Dendritic cell treated with granulocyte-macrophage colony-stimulating factor and Interleukin-4, amounts not matched to agents 40 ng/mL and 50 ng/mL, for 4 days (primary cell): Measurements from ENCODE around the gene SCAI.
"Not testable (repeated sequence)": the region's sequence is repeated elsewhere in the genome, so short reads cannot be mapped to it uniquely, and the experiment has no call there.

Experiments
- H3K27ac Mint-ChIP-seq: one replicate; pipeline ENCODE4 v1.8.0; 2022; ENCODE audit warnings: mild to moderate bottlenecking, mixed read lengths
- H3K27me3 Mint-ChIP-seq: one replicate; pipeline ENCODE4 v1.8.0; 2022; ENCODE audit warnings: mild to moderate bottlenecking, mixed read lengths
- H3K36me3 Mint-ChIP-seq: one replicate; pipeline ENCODE4 v1.8.0; 2022; ENCODE audit warnings: low read depth, mixed read lengths
- H3K4me1 Mint-ChIP-seq: one replicate; pipeline ENCODE4 v1.8.0; 2022; ENCODE audit warnings: low read depth, mixed read lengths
- H3K4me3 Mint-ChIP-seq: one replicate; pipeline ENCODE4 v1.8.0; 2022; ENCODE audit warnings: mild to moderate bottlenecking, moderate library complexity, mixed read lengths
- H3K9me3 Mint-ChIP-seq: one replicate; pipeline ENCODE4 v1.8.0; 2022; ENCODE audit warnings: mixed read lengths
- intact Hi-C: fragments of 100-400 bp; cut with micrococcal nuclease; formaldehyde crosslinking; loops from one replicate; pipeline ENCODE4 v1.15.0; 2022

SCAI gene

DNA sequence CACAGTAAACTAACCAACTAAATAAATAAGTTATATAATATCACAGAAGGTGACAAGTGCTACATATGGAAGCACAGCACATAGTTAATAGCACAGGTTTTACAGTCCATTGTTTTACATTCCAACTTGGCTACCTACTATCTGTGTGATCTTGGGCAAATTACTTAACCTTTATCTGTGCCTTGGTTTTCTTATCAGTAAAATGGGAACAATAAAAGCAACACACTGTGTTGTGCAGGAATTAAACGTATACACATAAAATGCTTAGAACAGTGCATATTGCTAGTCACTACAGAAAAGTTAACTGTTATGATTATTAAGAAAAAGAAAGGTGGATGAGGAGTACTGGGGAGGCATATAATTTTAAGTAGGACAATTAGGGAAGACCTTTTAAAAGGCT is 159.6 kb downstream of the SCAI start:
- Mint-ChIP-seq H3K27ac (no peak overlapping the region), H3K36me3 (peaks cover 10% of the 10 kb centered on the region), H3K4me3 (no peak overlapping the region), H3K4me1 (peaks cover 4% of the 10 kb centered on the region), H3K9me3 (no peaks in the 10 kb centered on the region), H3K27me3 (no peaks in the 10 kb centered on the region)
- intact Hi-C loops: no loop called here

DNA sequence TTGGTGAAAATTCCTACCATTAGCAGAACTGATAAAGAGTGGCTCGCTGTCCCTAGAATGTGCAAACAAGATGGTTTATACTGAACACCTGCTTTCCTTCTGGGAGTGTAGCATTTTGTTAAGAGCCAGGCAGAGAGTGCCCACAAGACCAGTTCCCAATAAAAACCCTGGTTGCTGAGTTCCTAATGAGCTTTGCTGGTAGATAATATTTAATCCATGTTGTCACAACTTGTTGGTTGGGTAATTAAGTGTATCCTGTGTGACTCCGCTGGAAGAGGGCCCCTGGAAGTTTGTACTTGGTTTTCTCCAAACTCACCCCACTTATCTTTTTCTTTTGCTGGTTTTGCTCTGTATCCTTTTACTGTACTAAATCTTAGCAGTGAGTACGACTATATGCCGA is 162.9 kb downstream of the SCAI start:
- intact Hi-C loops: no loop called here

DNA sequence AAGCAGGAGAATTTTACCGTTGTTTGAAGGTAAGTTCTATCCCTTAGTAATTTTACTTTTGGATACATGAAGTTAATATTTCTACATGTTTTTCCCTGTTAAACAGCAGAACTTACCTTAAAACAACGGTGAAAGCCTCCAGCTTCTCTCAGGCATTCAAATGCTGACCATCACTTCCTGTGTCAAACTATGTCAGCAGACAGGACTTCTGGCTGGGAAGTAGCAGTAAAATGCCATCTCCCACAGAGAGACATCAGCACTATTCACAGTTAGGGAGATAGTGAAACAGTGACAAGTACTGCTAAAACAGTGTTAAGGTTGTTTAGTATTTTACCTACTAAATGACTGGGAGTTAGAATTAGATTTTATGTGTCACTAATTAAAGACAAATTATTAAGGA is 168.2 kb downstream of the SCAI start:
- Mint-ChIP-seq H3K27ac (no peak overlapping the region), H3K9me3 (no peaks in the 10 kb centered on the region), H3K4me3 (no peak overlapping the region)

More for the DNA sequence above, 162.9 kb downstream of the SCAI start:
- Mint-ChIP-seq H3K4me1 (no peaks in the 10 kb centered on the region), H3K27ac (no peak overlapping the region), H3K36me3 (peaks cover 10% of the 10 kb centered on the region), H3K4me3 (no peak overlapping the region), H3K9me3 (no peaks in the 10 kb centered on the region), H3K27me3 (no peaks in the 10 kb centered on the region)

DNA sequence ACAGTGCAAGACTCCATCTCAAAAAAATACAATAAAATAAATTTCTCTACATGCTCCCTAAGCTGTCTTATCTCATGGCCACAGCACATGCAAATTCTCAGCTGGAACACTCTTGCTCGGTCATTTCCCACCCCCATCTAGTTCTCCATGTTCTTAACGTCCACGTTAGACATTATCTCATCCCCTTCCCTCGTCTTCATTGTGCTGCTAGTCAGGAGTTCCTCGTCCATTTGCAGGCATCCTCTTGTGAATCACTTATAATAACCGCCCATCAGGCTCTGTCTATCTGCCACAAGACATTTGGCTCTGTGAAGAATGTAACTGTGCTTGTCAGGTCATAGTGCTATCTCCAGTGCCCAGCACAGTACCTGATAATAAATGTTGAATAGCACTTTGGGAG is 169.5 kb downstream of the SCAI start:
- Mint-ChIP-seq H3K9me3 (no peaks in the 10 kb centered on the region), H3K27me3 (no peaks in the 10 kb centered on the region), H3K4me3 (no peak overlapping the region), H3K27ac (no peak overlapping the region), H3K36me3 (peaks cover 20% of the 10 kb centered on the region), H3K4me1 (peaks cover 5% of the 10 kb centered on the region)
- intact Hi-C loops: no loop called here

More for the DNA sequence above, 168.2 kb downstream of the SCAI start:
- Mint-ChIP-seq H3K36me3 (peaks cover 20% of the 10 kb centered on the region), H3K4me1 (no peaks in the 10 kb centered on the region), H3K27me3 (no peaks in the 10 kb centered on the region)
- intact Hi-C loops: no loop called here

DNA sequence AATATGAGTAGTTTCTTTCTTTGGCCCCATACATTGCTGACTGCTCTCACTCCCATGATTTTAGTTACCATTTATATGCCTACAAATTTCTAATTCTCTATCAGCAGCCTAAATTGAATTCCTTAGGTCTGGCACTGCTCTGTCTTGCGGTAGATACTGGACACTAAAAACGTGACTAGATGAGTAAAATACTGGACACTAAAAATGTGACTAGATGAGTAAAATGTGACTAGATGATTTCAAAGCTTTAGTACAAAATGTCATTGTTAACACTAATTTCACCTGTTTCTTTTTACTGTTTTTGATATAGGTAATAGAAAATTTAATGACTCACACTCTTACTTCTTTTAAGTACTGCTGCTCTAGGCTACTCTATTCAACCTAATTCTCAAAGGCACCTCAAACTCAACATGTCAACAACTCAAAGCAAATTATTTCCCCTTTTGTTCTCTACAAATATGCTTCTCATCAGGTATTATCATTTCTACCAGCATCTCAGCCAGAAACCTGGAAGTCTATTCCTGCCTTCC is 171.0 kb downstream of the SCAI start:
- no peaks in the 10 kb centered on the region for H3K27me3 Mint-ChIP-seq
- intact Hi-C loops: no loop called here
- H3K27ac Mint-ChIP-seq: no peak overlapping the region
- no peak overlapping the region for H3K4me3 Mint-ChIP-seq
- peaks cover 8% of the 10 kb centered on the region for H3K4me1 Mint-ChIP-seq
- peaks cover 20% of the 10 kb centered on the region for H3K36me3 Mint-ChIP-seq
- H3K9me3 Mint-ChIP-seq: no peaks in the 10 kb centered on the region

DNA sequence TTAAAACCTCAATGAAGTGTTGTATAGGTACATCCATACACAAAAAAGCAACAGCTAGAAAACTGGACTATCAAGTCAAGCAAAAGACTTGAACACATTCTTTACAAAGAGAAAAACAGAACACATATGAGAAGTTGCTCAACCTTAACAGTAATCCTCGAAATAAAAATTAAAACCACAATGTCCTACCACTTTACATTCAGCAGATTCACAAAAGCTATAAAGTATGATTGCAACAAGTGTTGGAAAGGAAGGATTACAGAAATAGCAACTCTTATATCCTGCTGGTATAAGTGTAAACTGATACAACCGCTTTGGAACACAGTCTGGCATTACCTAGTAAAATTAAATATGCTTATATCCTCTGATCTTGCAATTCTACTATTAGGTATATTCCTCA is 173.9 kb downstream of the SCAI start:
- H3K4me3 Mint-ChIP-seq: no peak overlapping the region
- peaks cover 24% of the 10 kb centered on the region for H3K4me1 Mint-ChIP-seq
- H3K27ac Mint-ChIP-seq: no peak overlapping the region
- intact Hi-C loops: no loop called here
- no peaks in the 10 kb centered on the region for H3K27me3 Mint-ChIP-seq
- no peaks in the 10 kb centered on the region for H3K9me3 Mint-ChIP-seq
- peaks cover 20% of the 10 kb centered on the region for H3K36me3 Mint-ChIP-seq

DNA sequence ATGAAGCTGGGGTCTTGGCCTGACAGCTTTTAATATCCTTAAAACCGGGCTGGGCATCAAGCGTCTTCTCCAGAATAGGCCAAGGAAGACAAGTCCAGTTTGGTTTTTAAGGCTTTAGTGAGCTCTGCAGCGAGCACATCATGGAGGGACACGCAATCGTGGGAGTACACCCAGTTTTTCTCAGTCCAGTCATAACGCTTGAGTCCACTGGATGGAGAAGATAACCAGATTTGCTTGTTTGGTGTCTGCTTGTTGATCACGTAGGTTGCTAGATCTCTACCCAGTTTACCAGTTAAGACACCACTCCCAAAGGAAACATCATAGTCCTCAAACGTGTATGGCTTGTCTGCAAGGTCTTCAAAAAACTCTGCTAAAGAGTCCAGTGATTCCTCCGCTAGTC is 175.1 kb downstream of the SCAI start:
- intact Hi-C loops: no loop called here
- H3K4me3 Mint-ChIP-seq: no peak overlapping the region
- H3K9me3 Mint-ChIP-seq: no peaks in the 10 kb centered on the region
- H3K36me3 Mint-ChIP-seq: peaks cover 8% of the 10 kb centered on the region
- H3K27ac Mint-ChIP-seq: no peak overlapping the region
- H3K27me3 Mint-ChIP-seq: no peaks in the 10 kb centered on the region
- peaks cover 34% of the 10 kb centered on the region for H3K4me1 Mint-ChIP-seq

DNA sequence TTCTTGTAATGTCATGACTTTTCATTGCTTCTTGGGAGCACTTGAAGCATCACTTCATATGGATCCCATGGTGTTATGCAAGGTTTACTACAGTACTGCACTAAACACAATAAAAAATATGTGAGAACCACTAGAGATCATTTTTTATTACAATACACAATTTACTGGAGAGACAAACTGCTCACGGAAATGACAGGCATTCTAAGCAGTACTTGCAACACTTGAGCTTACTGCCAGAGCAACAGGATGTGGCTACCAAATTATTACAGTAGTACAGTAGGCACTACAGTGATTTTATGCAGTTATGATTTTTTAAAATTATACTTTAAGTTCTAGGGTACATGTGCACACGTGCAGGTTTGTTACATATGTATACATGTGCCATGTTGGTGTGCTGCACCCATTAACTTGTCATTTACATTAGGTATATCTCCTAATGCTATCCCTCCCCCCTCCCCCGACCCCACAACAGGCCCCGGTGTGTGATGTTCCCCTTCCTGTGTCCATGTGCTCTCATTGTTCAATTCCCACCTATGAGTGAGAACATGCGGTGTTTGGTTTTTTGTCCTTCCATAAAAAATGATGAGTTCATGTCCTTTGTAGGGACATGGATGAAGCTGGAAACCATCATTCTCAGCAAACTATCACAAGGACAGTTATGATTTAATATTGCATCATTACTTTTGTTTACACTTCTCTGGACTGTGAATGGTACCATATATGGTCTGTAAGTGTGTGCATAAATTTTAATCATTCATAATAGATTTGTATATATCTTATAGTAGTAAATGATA is 177.4 kb downstream of the SCAI start:
- H3K4me3 Mint-ChIP-seq, H3K36me3 Mint-ChIP-seq, H3K27me3 Mint-ChIP-seq, H3K27ac Mint-ChIP-seq, intact Hi-C loops, H3K9me3 Mint-ChIP-seq: not testable (repeated sequence)
- peaks cover 34% of the 10 kb centered on the region for H3K4me1 Mint-ChIP-seq

DNA sequence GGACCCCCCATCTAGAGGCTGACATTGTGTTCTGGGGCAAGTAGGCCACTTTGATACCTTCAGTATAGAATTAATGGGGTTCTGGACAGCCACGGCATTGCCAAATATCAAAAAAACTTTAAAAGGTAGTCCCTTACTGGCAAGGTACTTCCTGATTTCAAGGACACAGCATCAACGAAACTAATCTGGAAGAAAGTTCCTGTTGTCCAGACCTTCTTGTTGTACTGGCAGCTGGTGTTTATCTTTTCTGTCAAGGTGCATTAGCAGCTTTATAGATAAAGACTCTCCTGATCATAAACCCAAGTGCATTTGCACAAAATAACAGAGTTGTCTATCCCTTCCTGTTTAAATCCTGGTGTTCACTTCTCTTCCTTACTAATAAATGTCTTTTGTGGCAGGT is 178.7 kb downstream of the SCAI start:
- Mint-ChIP-seq H3K36me3 (no peaks in the 10 kb centered on the region), H3K27ac (peak overlapping the region; percentile 40), H3K4me1 (peaks cover 29% of the 10 kb centered on the region), H3K27me3 (no peaks in the 10 kb centered on the region), H3K9me3 (no peaks in the 10 kb centered on the region), H3K4me3 (no peak overlapping the region)
- intact Hi-C loops: no loop called here

DNA sequence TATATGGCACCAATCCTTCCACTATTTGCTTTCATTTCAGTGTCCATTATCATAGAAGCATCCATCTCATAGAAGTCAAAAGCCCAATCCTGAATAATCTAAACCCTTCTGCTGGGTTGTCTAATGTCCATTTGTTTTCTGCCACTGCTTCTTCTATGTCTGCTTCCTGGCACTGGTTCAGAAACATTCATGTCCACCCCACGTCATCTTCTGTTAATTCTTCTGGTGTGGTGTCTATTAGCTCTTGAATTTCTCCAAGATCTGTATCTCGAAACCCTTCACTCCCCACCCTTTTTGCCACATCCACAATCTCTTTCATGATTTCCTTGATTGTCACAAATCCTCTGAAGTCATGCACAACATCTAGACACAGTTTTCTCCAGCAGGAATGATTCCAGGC is 179.3 kb downstream of the SCAI start:
- no peaks in the 10 kb centered on the region for H3K9me3 Mint-ChIP-seq
- intact Hi-C loops: no loop called here
- no peak overlapping the region for H3K4me3 Mint-ChIP-seq
- H3K36me3 Mint-ChIP-seq: no peaks in the 10 kb centered on the region
- no peaks in the 10 kb centered on the region for H3K27me3 Mint-ChIP-seq
- H3K4me1 Mint-ChIP-seq: peaks cover 29% of the 10 kb centered on the region
- no peak overlapping the region for H3K27ac Mint-ChIP-seq

DNA sequence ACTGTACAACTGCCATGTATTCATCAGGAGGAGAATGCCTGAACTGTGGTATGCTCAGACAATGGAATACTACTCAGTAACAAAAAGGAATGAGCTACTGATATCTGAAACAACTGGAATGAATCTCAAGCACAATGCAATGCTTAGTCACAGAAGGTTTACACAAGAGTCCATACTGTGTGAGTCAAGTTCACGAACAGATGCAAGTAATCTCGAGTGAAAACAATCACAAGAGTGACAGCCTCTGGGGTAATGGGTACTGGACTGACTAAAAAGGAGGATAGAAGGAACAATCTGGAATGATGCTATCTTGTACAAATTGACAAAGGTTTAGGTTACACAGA is 182.9 kb downstream of the SCAI start:
- H3K4me1 Mint-ChIP-seq: peaks cover 20% of the 10 kb centered on the region
- no peak overlapping the region for H3K27ac Mint-ChIP-seq
- no peaks in the 10 kb centered on the region for H3K27me3 Mint-ChIP-seq
- H3K36me3 Mint-ChIP-seq: no peaks in the 10 kb centered on the region
- no peak overlapping the region for H3K4me3 Mint-ChIP-seq
- no peaks in the 10 kb centered on the region for H3K9me3 Mint-ChIP-seq
- intact Hi-C loops: no loop called here

DNA sequence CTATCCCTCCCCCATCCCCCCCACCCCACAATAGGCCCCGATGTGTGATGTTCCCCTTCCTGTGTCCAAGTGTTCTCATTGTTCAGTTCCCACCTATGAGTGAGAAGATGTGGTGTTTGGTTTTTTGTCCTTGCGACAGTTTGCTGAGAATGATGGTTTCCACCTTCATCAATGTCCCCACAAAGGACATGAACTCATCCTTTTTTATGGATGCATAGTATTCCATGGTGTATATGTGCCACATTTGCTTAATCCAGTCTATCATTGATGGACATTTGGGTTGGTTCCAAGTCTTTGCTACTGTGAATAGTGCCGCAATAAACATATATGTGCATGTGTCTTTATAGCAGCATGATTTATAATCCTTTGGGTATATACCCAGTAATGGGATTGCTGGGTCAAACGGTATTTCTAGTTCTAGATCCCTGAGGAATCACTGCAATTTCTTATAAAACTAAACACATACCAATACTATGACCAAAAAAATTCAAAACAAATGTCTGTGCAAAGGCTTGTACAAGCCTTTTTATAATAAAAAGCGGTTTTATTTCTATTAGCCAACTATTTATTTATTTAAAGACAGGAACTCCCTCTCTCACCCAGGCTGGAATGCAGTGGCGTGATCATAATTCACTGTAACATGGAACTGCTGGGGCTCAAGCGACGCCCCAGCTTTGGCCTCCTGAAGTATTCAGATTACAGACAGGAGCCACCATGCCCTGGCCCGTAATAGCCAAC is 183.5 kb downstream of the SCAI start:
- H3K4me3 Mint-ChIP-seq: not testable (repeated sequence)

DNA sequence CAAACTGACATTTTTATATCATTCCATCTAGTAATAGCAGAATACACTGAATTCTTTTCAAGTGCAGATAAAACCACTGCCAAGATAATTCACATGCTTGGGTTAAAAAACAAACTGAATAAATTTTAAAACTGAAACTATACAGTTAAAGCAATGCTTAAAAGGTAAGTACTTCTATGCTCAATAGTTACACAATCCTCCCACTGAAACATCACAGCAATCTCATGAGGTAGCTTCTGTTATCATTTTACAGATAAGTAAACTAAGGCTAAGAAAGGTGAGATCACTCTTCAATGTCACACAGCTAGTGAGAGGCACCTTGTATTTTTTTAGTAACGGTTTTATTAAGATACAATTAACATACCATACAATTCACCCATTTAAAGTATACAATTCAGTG is 189.1 kb downstream of the SCAI start:
- H3K4me1 Mint-ChIP-seq: peaks cover 8% of the 10 kb centered on the region
- no peaks in the 10 kb centered on the region for H3K36me3 Mint-ChIP-seq
- H3K9me3 Mint-ChIP-seq: no peaks in the 10 kb centered on the region
- no peaks in the 10 kb centered on the region for H3K27me3 Mint-ChIP-seq
- intact Hi-C loops: no loop called here
- no peak overlapping the region for H3K4me3 Mint-ChIP-seq
- H3K27ac Mint-ChIP-seq: no peak overlapping the region

More for the DNA sequence above, 183.5 kb downstream of the SCAI start:
- peaks cover 14% of the 10 kb centered on the region for H3K4me1 Mint-ChIP-seq
- H3K9me3 Mint-ChIP-seq, H3K27me3 Mint-ChIP-seq, intact Hi-C loops, H3K27ac Mint-ChIP-seq, H3K36me3 Mint-ChIP-seq: not testable (repeated sequence)

DNA sequence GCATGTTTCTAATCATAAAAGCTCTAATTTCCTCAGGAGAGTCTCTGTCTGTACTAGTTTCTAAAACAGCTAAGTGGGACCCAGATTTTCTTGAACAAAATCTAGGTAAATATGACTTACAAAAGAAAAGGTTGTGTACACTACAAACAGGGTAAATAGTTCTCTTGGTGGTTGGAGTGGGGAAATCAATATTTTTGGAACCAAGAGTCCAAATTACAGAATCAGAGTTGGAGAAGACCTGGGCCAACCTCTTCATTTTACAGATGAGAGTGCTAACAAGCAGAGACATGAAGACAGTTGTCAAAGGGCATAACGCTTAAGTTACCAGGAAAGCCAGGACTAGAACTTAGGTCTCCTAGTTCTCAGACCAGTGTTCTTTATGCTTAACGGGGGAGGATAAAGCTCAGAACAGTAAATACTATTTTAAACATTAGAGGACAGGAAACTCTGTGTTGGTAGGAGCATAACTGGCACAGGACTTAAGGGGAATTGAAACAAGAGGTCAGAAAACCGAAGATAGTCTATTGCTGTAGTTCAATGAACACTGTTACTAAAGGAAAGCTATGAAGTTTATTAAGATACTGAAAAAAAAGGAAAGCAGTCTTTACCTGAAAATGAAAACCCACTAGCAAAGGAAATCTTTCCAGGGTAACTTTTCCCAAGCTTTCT is 193.1 kb downstream of the SCAI start:
- Mint-ChIP-seq H3K27me3 (no peaks in the 10 kb centered on the region), H3K4me1 (peaks cover 8% of the 10 kb centered on the region), H3K9me3 (no peaks in the 10 kb centered on the region), H3K4me3 (no peak overlapping the region), H3K36me3 (no peaks in the 10 kb centered on the region), H3K27ac (peak overlapping the region; percentile 60)
- intact Hi-C loops: no loop called here
